Lower lobe of right lung (tissue), 2 donors: Measurements from ENCODE around the gene TEX53. TPM values are rescaled to one million over a fixed set of nuclear protein-coding genes. Genes with fewer than 3 reads are reported as not detected.

Experiments
- ATAC-seq, 2 donors: fragments of 200-7000 bp; cut with Tn5 transposase; one replicate each; pipeline ENCODE4 v1.9.1; 2020 to 2022; ENCODE audit warnings: mild to moderate bottlenecking in 2 of 2, moderate library complexity in 2 of 2
- DNase-seq: peaks from one replicate; pipeline ENCODE4 v3.0.0-alpha.2; 2020
- H3K27ac ChIP-seq: fragments of 200-600 bp; one replicate; pipeline ENCODE4 v1.8.0; 2022
- H3K27me3 ChIP-seq: fragments of 200-600 bp; one replicate; pipeline ENCODE4 v1.8.0; 2022; ENCODE audit warnings: low read depth
- H3K36me3 ChIP-seq: fragments of 200-600 bp; one replicate; pipeline ENCODE4 v1.8.0; 2022; ENCODE audit warnings: mild to moderate bottlenecking
- H3K4me1 ChIP-seq: fragments of 200-600 bp; one replicate; pipeline ENCODE4 v1.8.0; 2022
- H3K4me3 ChIP-seq: fragments of 200-600 bp; one replicate; pipeline ENCODE4 v1.8.0; 2022; ENCODE audit warnings: mild to moderate bottlenecking
- H3K9me3 ChIP-seq: fragments of 200-600 bp; one replicate; pipeline ENCODE4 v1.8.0; 2022
- intact Hi-C: fragments of 100-400 bp; cut with DNase I; formaldehyde crosslinking; loops from one replicate; pipeline ENCODE4 v1.11.0; 2022
- total RNA-seq: library from RNA; stranded (reverse); fragmentation: NEBNext Ultra II Directional; extraction: Animal tissue kit (Norgen Biotek cat#: 25700); gene quantifications from one replicate; pipeline ENCODE4 v1.2.1, GENCODE V29; 2021
- TF ChIP-seq, protein P1 (sequence below): fragments of 200-600 bp; IDR thresholded peaks from one replicate; pipeline ENCODE4 v1.8.0; 2022; ENCODE audit warnings: antibody characterized with exemption, mild to moderate bottlenecking
- donor health status: DM: no; HTN: yes; CAD: no; lungs with severe emphysema.

Gene TEX53
- total RNA-seq, 1 donor from 2014 or later: not detected

- intact Hi-C loops: no loop called here
- TF ChIP-seq, protein P1, sequence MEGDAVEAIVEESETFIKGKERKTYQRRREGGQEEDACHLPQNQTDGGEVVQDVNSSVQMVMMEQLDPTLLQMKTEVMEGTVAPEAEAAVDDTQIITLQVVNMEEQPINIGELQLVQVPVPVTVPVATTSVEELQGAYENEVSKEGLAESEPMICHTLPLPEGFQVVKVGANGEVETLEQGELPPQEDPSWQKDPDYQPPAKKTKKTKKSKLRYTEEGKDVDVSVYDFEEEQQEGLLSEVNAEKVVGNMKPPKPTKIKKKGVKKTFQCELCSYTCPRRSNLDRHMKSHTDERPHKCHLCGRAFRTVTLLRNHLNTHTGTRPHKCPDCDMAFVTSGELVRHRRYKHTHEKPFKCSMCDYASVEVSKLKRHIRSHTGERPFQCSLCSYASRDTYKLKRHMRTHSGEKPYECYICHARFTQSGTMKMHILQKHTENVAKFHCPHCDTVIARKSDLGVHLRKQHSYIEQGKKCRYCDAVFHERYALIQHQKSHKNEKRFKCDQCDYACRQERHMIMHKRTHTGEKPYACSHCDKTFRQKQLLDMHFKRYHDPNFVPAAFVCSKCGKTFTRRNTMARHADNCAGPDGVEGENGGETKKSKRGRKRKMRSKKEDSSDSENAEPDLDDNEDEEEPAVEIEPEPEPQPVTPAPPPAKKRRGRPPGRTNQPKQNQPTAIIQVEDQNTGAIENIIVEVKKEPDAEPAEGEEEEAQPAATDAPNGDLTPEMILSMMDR: no peak
- no peaks in the 10 kb centered on the region for H3K27me3 ChIP-seq
- no peaks in the 10 kb centered on the region for H3K9me3 ChIP-seq
- no peak for DNase-seq
- peaks cover 79% of the 10 kb centered on the region for H3K36me3 ChIP-seq
- no peak for ATAC-seq
- no peaks in the 10 kb centered on the region for H3K4me1 ChIP-seq
- no peak overlapping the region for H3K27ac ChIP-seq
- no peak overlapping the region for H3K4me3 ChIP-seq
Observed at GRCh38 chr9:114629563-114630090, 28.0 kb downstream of the TEX53 start.

GRCh38 chr9:114627553-114627952, 30.1 kb downstream of the TEX53 start:
- H3K36me3 ChIP-seq: peaks cover 71% of the 10 kb centered on the region

DNA sequence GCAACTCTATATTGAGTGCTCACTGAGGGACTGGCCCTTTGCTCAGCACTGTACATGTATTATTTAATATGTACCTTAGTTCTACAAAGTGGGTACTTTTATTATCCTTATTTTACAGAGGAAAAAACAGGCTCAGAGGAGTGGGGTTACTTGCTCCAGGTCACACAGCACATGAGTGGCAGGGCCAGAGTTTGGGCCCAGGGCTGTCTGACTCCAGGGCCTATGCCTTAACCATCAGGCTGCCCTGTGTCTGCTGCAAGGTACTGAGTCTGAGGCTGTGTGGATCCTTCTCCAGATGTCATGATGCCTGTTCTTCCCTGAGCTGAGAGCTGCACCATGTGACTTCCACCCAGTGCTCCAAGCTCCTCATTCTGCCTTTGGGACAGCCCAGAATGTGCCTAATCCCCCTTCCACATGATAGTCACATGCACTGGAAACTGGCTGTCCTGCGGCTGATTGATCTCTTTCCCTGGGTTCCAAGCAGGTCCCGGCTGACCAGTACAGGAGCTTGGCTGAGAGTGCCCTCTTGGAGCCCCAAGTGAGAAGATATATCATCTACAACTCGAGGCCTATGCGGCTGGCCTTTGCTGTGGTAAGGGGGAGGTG, 31.1 kb downstream of the TEX53 start:
- peaks cover 68% of the 10 kb centered on the region for H3K36me3 ChIP-seq
- no peak overlapping the region for H3K27ac ChIP-seq
- DNase-seq: no peak
- no peak for ATAC-seq
- TF ChIP-seq, protein P1: no peak
- H3K27me3 ChIP-seq: no peaks in the 10 kb centered on the region
- peaks cover 7% of the 10 kb centered on the region for H3K4me1 ChIP-seq
- no peak overlapping the region for H3K4me3 ChIP-seq
- intact Hi-C loops: no loop called here
- H3K9me3 ChIP-seq: no peaks in the 10 kb centered on the region

More at GRCh38 chr9:114627553-114627952, 30.1 kb downstream of the TEX53 start:
- Histone ChIP-seq H3K4me3 (no peak overlapping the region), H3K27me3 (no peaks in the 10 kb centered on the region), H3K4me1 (no peaks in the 10 kb centered on the region), H3K27ac (no peak overlapping the region), H3K9me3 (no peaks in the 10 kb centered on the region)
- TF ChIP-seq, protein P1: no peak
- ATAC-seq (no peak), DNase-seq (no peak)
- intact Hi-C loops: no loop called here

GRCh38 chr9:114624677-114625076, 32.9 kb downstream of the TEX53 start:
- H3K9me3 ChIP-seq: no peaks in the 10 kb centered on the region
- intact Hi-C loops: no loop called here
- H3K4me3 ChIP-seq: no peak overlapping the region
- peaks cover 49% of the 10 kb centered on the region for H3K36me3 ChIP-seq
- TF ChIP-seq, protein P1: no peak
- H3K4me1 ChIP-seq: peaks cover 7% of the 10 kb centered on the region
- no peaks in the 10 kb centered on the region for H3K27me3 ChIP-seq
- no peak for ATAC-seq
- no peak overlapping the region for H3K27ac ChIP-seq
- no peak for DNase-seq

DNA sequence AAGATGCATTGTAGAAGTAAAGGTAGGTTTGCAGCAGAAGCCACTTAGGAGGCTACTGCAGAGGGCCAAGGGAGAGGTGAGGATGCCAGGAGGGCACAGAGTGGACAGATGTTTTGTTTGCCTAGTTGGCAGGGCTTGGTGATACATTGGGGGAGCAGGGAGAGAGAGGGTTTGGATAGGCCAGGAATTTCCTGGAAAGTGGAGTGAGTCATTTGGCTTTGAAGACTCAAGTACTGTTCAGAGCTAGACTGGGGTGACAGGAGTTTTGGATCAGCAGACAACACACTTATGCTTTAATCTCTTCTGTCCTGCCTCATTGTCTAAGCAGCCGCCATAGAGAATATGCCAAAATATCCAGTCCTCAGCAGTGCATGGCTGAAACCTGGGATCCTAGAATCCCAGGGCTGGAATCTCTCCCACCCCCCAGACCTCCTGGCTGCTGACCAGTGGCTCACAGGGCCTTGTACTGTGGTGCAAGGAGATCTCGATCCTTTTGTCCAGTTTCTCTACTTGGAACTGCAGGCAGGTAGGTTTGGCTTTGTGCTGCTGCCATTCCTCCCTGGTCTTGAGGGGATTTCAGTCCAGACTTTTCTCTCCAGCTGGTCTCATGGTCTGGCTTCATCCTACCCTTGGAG, 35.5 kb downstream of the TEX53 start:
- Histone ChIP-seq H3K4me3 (no peak overlapping the region), H3K9me3 (no peaks in the 10 kb centered on the region), H3K36me3 (peaks cover 31% of the 10 kb centered on the region), H3K4me1 (peaks cover 27% of the 10 kb centered on the region), H3K27me3 (no peaks in the 10 kb centered on the region), H3K27ac (peak overlapping the region; percentile 15)
- ATAC-seq: peak; percentile 40 to 56
- no peak for DNase-seq
- intact Hi-C loops: no loop called here
- TF ChIP-seq, protein P1: no peak
